G401 (cell line): ENCODE measurements around the gene ACMSD. TPM values are rescaled to one million over a fixed set of nuclear protein-coding genes. Genes with fewer than 3 reads are reported as not detected.

ENCODE experiments used
- DNase-seq: peaks from one replicate; pipeline ENCODE4 v3.0.0-alpha.2; 2015; ENCODE audit warnings: low spot score
- in situ Hi-C: cut with HindIII; loops from 2 replicates; pipeline ENCODE4 v1.10.0; 2016; ENCODE audit warnings: low sequenced_read_pairs, mixed read lengths
- total RNA-seq: library from RNA; depleted of rRNA; stranded (reverse); fragments of >200 nt; shearing (Covaris generic); gene quantifications from 2 replicates; pipeline ENCODE4 v1.2.3, GENCODE V29; 2014; rRNA removed

The ACMSD gene
- total RNA-seq, 1 experiment from 2014 or later: not detected

DNA sequence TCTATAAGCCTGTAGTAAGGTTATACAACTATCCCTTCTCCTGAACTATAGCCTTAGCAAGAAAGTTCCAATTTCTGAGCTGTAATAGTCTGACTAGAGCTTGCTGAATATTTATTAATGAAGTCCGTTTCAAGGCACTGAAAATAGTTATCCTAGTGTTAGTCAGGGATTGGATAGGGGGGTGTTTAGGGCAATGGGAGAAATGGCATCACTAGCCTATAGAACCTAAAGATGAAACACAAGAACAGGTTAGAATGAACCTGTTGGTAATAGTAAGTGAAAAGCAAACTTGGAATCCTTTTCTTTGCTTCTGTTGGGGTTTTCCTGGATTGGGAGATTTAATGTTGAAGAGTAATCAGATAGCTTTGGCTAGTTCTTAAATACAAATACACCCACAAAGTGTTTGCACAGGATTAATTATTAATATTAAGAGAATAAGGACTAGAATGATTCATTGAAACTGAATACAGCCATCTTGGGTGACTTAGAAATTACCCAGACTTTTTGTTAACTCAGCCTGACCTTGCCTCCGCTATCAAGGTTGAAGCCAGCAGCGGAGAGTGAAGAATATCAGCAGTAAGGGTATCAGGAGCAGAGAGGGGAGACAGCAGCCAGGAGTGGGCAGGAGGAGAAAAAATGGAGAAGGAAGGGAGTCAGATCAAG lies 94.6 kb downstream of the ACMSD start:
- no peak for DNase-seq
- in situ Hi-C loops: no loop called here

- in situ Hi-C loops: no loop called here
- no peak for DNase-seq
Observed at GRCh38 chr2:134933732-134934131, 95.3 kb downstream of the ACMSD start.

GRCh38 chr2:134934150-134934549 lies 95.7 kb downstream of the ACMSD start:
- no peak for DNase-seq
- in situ Hi-C loops: no loop called here

DNA sequence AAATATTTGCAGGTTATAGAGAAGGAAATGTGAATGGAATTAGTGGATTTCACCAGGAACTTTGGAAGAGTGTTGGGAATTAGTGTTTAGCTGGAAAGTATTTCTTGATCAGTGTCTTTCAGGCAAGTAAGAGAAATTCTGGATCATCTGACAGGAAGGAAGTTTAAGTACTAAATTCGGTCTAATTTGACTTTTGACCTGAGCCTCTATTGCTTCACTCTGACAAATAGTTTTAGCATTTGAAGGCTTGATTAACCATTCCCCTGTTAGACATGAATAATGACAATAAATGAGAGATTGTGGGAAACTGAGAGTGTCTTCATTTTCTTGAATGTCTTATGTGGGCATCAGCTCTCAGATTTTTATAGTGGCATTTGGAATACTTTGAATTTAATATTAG lies 96.2 kb downstream of the ACMSD start:
- DNase-seq: no peak
- in situ Hi-C loops: no loop called here

- DNase-seq: no peak
- in situ Hi-C loops: no loop called here
Observed at GRCh38 chr2:134936691-134937090, 98.3 kb downstream of the ACMSD start.

DNA sequence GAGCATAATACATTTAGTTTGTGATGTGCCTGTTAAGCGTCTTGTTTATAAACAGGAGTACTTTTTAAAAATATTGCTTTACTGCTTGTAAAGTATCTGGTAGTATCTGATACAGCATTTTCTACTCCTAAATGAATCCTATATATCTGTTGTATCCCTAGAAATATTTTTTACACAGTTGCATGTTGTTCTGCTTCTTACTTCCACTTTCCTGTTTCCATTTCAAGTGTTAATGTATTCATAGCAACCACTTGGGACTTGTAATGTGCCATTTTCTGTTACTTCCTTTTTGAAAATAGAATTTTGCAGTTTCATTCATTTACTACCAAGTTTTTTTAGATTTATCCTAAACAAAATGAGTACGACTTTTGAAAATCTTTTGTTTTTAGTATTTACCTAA lies 105.1 kb downstream of the ACMSD start:
- in situ Hi-C loops: no loop called here
- no peak for DNase-seq

DNA sequence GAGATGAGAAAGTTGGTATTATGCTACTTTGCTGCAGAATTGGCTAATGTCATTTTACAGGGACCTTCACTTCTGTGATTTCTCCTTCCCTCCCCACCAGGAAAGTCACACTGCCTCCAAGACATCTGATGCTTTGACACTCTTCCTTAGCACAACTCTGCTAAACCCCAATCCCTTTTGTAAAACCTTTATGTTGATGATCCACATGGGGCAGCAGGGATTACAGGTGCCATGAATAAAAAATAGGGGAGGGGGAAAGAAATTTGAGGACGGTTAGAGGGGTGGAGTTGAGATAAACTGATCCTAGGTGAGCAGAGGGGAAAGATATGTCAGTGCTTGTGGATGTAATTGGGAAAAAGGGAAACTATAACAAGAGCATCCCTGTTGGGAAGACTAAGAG lies 106.6 kb downstream of the ACMSD start:
- in situ Hi-C loops: no loop called here

GRCh38 chr2:134946073-134946472 lies 107.7 kb downstream of the ACMSD start:
- no peak for DNase-seq
- in situ Hi-C loops: no loop called here

More for the DNA sequence above, 106.6 kb downstream of the ACMSD start:
- DNase-seq: no peak

DNA sequence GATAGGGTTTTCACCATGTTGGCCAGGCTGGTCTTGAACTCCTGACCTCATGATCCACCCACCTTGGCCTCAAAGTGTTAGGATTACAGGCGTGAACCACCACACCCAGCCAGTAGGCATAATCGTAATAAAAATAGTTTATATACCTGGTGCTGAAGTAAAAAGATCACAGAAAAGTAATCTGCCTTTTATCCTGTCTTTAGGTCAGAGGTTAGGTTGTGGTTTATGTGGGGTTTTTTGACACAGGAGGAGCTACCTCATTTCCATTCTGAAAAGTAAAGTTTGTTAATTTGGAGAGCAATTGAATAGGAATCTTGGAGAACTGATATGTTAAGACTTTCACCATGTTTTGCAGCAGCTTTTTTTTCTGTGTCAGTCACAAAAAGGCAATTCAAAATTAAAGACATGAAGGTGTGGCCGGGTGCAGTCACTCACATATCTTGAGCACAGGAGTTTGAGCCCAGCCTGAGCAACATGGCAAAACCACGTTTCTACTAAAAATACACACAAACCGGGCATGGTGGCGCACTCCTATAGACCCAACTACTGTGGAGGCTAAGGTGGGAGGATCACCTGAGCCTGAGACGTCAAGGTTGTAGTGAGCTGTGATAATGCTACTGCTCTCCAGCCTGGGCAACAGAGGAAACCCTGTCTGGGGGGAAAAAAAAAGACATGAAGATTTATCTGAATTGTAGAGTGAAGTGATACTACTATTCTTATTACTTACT lies 111.7 kb downstream of the ACMSD start:
- in situ Hi-C loops: no loop called here

DNA sequence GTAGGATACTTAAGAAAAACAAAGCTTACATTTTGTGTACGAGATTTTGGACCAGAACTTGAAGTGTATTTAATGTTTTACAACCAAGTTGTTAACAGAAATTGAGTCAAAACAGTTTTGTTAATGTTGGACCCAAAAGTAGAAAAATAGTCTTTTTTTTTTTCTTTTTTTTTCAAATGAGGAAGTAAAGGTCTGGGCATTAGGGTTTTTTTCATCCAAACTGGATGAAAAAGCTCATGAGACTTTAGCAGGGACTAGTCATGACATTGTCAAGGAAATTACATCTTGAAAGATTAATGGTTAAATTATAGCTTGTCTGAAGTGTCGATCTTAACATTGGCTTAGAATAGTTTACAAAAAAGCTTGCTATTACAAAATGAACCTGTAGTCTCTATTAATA lies 112.5 kb downstream of the ACMSD start:
- in situ Hi-C loops: no loop called here
- no peak for DNase-seq

More for the DNA sequence above, 111.7 kb downstream of the ACMSD start:
- no peak for DNase-seq

Other genes starting within 250 kb of the ACMSD start
- gene TMEM163, start 119.6 kb upstream of the ACMSD start, total RNA-seq: not detected in 2 replicates
- 18.3 and 20.5 TPM in 2 replicates for gene CCNT2, start 80.2 kb downstream of the ACMSD start, total RNA-seq
- gene MAP3K19, start 208.8 kb downstream of the ACMSD start, total RNA-seq: not detected in 2 replicates
- 35.0 and 57.4 TPM in 2 replicates for gene RAB3GAP1, start 213.7 kb downstream of the ACMSD start, total RNA-seq